PC-3 (cell line): ENCODE measurements around the gene HMGA1.

ENCODE experiments used
- EZH2 ChIP-seq: fragments of 300-600 bp; sonication (generic); IDR thresholded peaks from one replicate; pipeline ENCODE4 v1.6.1; 2017; ENCODE audit warnings: antibody characterized with exemption, mild to moderate bottlenecking, low read length; ENCODE audit not compliant: unreplicated experiment
- TF ChIP-seq, protein P1 (sequence below): fragments of 300-600 bp; sonication (generic); conservative IDR thresholded peaks from 2 replicates; pipeline ENCODE4 v1.5.1; 2017; ENCODE audit warnings: antibody characterized with exemption, low read depth, mild to moderate bottlenecking, low read length

DNA sequence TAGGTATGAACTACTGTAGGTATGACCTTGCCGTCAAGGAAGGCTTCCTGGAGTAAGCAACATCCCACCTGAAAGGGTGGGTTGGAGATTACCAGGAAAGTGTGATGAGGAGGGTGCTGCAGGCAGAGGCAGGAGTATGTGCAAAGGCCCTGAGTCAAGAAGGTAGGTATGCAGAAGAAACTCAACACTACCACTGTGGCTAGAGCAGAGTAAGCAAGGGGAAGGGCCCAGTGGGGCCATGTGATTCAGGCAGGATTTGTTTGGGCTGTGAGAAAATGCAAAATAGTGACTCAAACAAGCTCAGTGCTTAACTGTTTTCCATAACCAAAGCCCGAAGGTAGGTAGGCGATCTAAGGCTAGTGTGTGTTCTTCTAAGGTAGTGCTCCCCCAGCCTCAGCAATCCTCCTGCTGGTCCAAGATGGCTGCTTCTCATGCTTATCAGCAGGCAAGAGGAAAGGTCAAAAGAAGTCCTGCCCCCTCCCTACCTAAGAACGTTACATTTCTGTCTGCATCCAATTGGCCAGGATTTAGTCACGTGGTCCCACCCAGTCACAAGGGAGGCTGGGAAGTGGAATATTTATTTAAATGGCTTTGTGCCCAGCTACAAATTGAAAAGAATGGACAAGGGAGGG, 36.2 kb upstream of the HMGA1 start:
- TF ChIP-seq, protein P1, sequence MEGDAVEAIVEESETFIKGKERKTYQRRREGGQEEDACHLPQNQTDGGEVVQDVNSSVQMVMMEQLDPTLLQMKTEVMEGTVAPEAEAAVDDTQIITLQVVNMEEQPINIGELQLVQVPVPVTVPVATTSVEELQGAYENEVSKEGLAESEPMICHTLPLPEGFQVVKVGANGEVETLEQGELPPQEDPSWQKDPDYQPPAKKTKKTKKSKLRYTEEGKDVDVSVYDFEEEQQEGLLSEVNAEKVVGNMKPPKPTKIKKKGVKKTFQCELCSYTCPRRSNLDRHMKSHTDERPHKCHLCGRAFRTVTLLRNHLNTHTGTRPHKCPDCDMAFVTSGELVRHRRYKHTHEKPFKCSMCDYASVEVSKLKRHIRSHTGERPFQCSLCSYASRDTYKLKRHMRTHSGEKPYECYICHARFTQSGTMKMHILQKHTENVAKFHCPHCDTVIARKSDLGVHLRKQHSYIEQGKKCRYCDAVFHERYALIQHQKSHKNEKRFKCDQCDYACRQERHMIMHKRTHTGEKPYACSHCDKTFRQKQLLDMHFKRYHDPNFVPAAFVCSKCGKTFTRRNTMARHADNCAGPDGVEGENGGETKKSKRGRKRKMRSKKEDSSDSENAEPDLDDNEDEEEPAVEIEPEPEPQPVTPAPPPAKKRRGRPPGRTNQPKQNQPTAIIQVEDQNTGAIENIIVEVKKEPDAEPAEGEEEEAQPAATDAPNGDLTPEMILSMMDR: no peak
- no peak for TF ChIP-seq EZH2
